Astrocyte (in vitro differentiated cells and primary cell): ENCODE data around the gene OPCML.

Experiments used
- CTCF ChIP-seq: IDR thresholded peaks from 2 replicates; pipeline ENCODE4 v1.5.1; 2011; ENCODE audit warnings: low read depth, mild to moderate bottlenecking, inconsistent platforms, low read length, moderate library complexity; ENCODE audit not compliant: insufficient read depth
- EZH2 ChIP-seq: IDR thresholded peaks from 2 replicates; pipeline ENCODE4 v1.6.1; 2012; ENCODE audit warnings: mild to moderate bottlenecking, low read length, inconsistent platforms; ENCODE audit not compliant: insufficient read depth

- TF ChIP-seq CTCF, result no peak
- TF ChIP-seq EZH2, result no peak
Measured at GRCh38 chr11:133277886-133278285, 254.4 kb downstream of the OPCML start.
